Measurements from ENCODE around the gene TANGO2. TPM values are rescaled to one million over a fixed set of nuclear protein-coding genes. Genes with fewer than 3 reads are reported as not detected.
"Not testable (repeated sequence)": the region's sequence is repeated elsewhere in the genome, so short reads cannot be mapped to it uniquely, and the experiment has no call there.

TANGO2 gene
- total and polyA plus RNA-seq, 4 donors, result 20.7 to 48.8 (median 34.1) TPM

- WGBS, 2 donors, result 92 to 96% methylated on average over 18 of the region's 18 CpGs
- DNase-seq (no peak), ATAC-seq (ENCODE audit: insufficient read depth, low FRiP score) (no peak)
- Histone ChIP-seq H3K4me3 (no peak overlapping the region), H3K9me3 (ENCODE audit: control insufficient read depth in 4 of 4, insufficient read depth in 3 of 4, low read length in 3 of 4) (no peaks in the 10 kb centered on the region), H3K9ac (ENCODE audit: insufficient read depth in 1 of 2, low read length in 2 of 2) (no peak overlapping the region), H3K27me3 (ENCODE audit: control insufficient read depth in 3 of 3, insufficient read depth in 3 of 3, low read length in 2 of 3) (no peaks in the 10 kb centered on the region), H3K36me3 (ENCODE audit: control insufficient read depth in 4 of 4, insufficient read depth in 4 of 4, low read length in 4 of 4) (peaks cover 0 to 35% (median 0%) of the 10 kb centered on the region in 4 donors), H3K4me1 (ENCODE audit: control insufficient read depth in 5 of 5, insufficient read depth in 5 of 5, low read length in 5 of 5) (peaks cover 0 to 3% (median 0%) of the 10 kb centered on the region in 5 donors), H3K27ac (ENCODE audit: low read depth in 1 of 2, low read length in 1 of 2) (no peak overlapping the region)
- no peak for TF ChIP-seq CTCF (IDR thresholded peaks at IDR 0.05; ENCODE audit: control extremely low read depth, extremely low read depth)
Measured at GRCh38 chr22:20064545-20065262, 43.8 kb downstream of the TANGO2 start.

DNA sequence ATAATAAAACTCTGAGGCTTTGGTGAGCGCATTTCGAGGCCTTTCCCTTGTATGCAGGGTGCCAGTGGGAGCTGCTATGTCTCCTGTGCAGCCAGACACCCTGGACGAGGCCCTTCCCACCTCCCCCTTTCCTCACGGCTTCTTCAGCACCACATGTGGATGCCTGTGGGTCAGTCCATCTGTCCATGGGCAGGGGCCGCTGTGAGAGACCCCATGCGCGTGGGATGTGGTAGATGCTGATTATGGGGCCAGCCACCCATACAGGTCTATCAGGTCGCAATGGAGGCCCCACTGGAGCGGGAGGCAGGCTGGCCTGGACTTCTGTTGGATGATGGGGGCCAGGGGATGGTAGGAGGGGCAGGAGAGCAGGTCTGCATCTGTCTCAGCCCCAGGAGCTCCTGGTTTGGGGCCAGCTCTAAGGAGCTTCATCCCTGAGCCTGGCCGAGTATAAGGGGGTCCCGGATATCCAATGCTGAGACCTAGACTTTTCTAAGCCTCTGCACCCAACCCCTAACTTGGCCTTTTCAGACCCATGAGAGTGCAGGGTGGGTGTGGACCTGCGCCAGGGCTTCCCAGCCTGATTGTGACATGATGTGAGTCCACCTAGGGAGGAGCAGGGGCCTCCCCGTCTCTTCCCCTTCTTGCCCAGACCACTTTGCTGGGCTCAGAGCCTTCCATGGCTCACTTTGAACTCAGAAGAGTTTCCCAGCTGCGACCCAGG lies 45.1 kb downstream of the TANGO2 start:
- WGBS, 2 donors, result 91 to 96% methylated on average over 14 of the region's 14 CpGs
- no peak overlapping the region for H3K9ac ChIP-seq (ENCODE audit: insufficient read depth in 1 of 2, low read length in 2 of 2)
- peaks cover 0 to 32% (median 0%) of the 10 kb centered on the region in 4 donors for H3K36me3 ChIP-seq (ENCODE audit: control insufficient read depth in 4 of 4, insufficient read depth in 4 of 4, low read length in 4 of 4)
- no peak for DNase-seq
- peaks cover 0 to 3% (median 0%) of the 10 kb centered on the region in 5 donors for H3K4me1 ChIP-seq (ENCODE audit: control insufficient read depth in 5 of 5, insufficient read depth in 5 of 5, low read length in 5 of 5)
- H3K9me3 ChIP-seq (ENCODE audit: control insufficient read depth in 4 of 4, insufficient read depth in 3 of 4, low read length in 3 of 4), result no peaks in the 10 kb centered on the region
- no peak overlapping the region for H3K27ac ChIP-seq (ENCODE audit: low read depth in 1 of 2, low read length in 1 of 2)
- ATAC-seq (ENCODE audit: insufficient read depth, low FRiP score), result no peak
- H3K4me3 ChIP-seq, result no peak overlapping the region
- TF ChIP-seq CTCF (IDR thresholded peaks at IDR 0.05; ENCODE audit: control extremely low read depth, extremely low read depth), result no peak
- no peaks in the 10 kb centered on the region for H3K27me3 ChIP-seq (ENCODE audit: control insufficient read depth in 3 of 3, insufficient read depth in 3 of 3, low read length in 2 of 3)

GRCh38 chr22:20066617-20067383 lies 45.9 kb downstream of the TANGO2 start:
- Histone ChIP-seq H3K27ac (ENCODE audit: low read depth in 1 of 2, low read length in 1 of 2) (no peak overlapping the region), H3K4me1 (ENCODE audit: control insufficient read depth in 5 of 5, insufficient read depth in 5 of 5, low read length in 5 of 5) (no peaks in the 10 kb centered on the region), H3K9ac (ENCODE audit: insufficient read depth in 1 of 2, low read length in 2 of 2) (no peak overlapping the region), H3K4me3 (no peak overlapping the region), H3K9me3 (ENCODE audit: control insufficient read depth in 4 of 4, insufficient read depth in 3 of 4, low read length in 3 of 4) (no peaks in the 10 kb centered on the region), H3K36me3 (ENCODE audit: control insufficient read depth in 4 of 4, insufficient read depth in 4 of 4, low read length in 4 of 4) (peaks cover 0 to 28% (median 0%) of the 10 kb centered on the region in 4 donors), H3K27me3 (ENCODE audit: control insufficient read depth in 3 of 3, insufficient read depth in 3 of 3, low read length in 2 of 3) (no peaks in the 10 kb centered on the region)
- TF ChIP-seq CTCF (IDR thresholded peaks at IDR 0.05; ENCODE audit: control extremely low read depth, extremely low read depth), result no peak
- 95 to 96% methylated on average over 11 of the region's 11 CpGs for WGBS, 2 donors
- ATAC-seq (ENCODE audit: insufficient read depth, low FRiP score), result no peak
- no peak for DNase-seq

DNA sequence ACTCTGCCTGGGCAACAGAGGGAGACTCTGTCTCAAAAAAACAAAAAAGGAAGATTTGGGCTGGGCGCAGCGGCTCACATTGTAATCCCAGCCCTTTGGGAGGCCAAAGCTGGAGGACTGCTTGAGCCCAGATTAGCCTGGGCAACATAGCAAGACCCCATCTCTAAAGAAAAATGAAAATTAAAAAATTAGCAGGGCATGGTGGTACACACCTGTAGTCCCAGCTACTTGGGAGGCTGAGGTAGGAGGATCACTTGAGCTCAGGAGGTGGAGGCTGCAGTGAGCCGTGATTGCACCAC lies 46.4 kb downstream of the TANGO2 start:
- not testable (repeated sequence) for ATAC-seq (ENCODE audit: insufficient read depth, low FRiP score); H3K4me1 ChIP-seq (ENCODE audit: control insufficient read depth in 5 of 5, insufficient read depth in 5 of 5, low read length in 5 of 5); H3K27ac ChIP-seq (ENCODE audit: low read depth in 1 of 2, low read length in 1 of 2); DNase-seq; H3K27me3 ChIP-seq (ENCODE audit: control insufficient read depth in 3 of 3, insufficient read depth in 3 of 3, low read length in 2 of 3); H3K4me3 ChIP-seq; H3K9ac ChIP-seq (ENCODE audit: insufficient read depth in 1 of 2, low read length in 2 of 2); H3K9me3 ChIP-seq (ENCODE audit: control insufficient read depth in 4 of 4, insufficient read depth in 3 of 4, low read length in 3 of 4)
- 96 to 98% methylated on average over 3 of the region's 3 CpGs for WGBS, 2 donors
- peaks cover 0 to 22% (median 0%) of the 10 kb centered on the region in 4 donors for H3K36me3 ChIP-seq (ENCODE audit: control insufficient read depth in 4 of 4, insufficient read depth in 4 of 4, low read length in 4 of 4)
